Neural cell (in vitro differentiated cells): ENCODE data around the gene FYCO1. TPM values are rescaled to one million over a fixed set of nuclear protein-coding genes. Genes with fewer than 3 reads are reported as not detected.

Experiments
- H2AFZ ChIP-seq: fragments of 200-600, 300-800 bp; sonication (generic), shearing (Covaris generic); 2 replicates; pipeline ENCODE4 v1.6.0; 2014; ENCODE audit warnings: low read depth, mild to moderate bottlenecking, antibody characterized with exemption, low read length, moderate library complexity
- H3F3A ChIP-seq: fragments of 200-600 bp; shearing (Covaris generic); 2 replicates; pipeline ENCODE4 v1.6.1; 2016; ENCODE audit warnings: mild to moderate bottlenecking, moderate library complexity, mixed read lengths, antibody characterized with exemption, low read length; ENCODE audit not compliant: insufficient read depth, poor library complexity, severe bottlenecking
- H3K27ac ChIP-seq: fragments of 200-600, 300-800 bp; sonication (generic), shearing (Covaris generic); 2 replicates; pipeline ENCODE4 v1.5.1; 2014; ENCODE audit warnings: mild to moderate bottlenecking, low read length, moderate library complexity
- H3K27me3 ChIP-seq: fragments of 300-800, 200-600 bp; sonication (generic), shearing (Covaris generic); 2 replicates; pipeline ENCODE4 v1.6.0; 2014; ENCODE audit warnings: mild to moderate bottlenecking, low read depth, low read length, moderate library complexity; ENCODE audit not compliant: insufficient read depth
- H3K36me3 ChIP-seq: fragments of 300-800, 200-600 bp; sonication (generic), shearing (Covaris generic); 2 replicates; pipeline ENCODE4 v1.5.1; 2014; ENCODE audit warnings: mild to moderate bottlenecking, antibody characterized with exemption, low read length, moderate library complexity; ENCODE audit not compliant: insufficient read depth
- H3K4me2 ChIP-seq: fragments of 300-800, 200-600 bp; sonication (generic), shearing (Covaris generic); 2 replicates; pipeline ENCODE4 v1.6.0; 2014; ENCODE audit warnings: mild to moderate bottlenecking, low read length
- H3K4me3 ChIP-seq: fragments of 300-800, 200-600 bp; sonication (generic), shearing (Covaris generic); 2 replicates; pipeline ENCODE4 v1.5.1; 2014; ENCODE audit warnings: mild to moderate bottlenecking, low read length, moderate library complexity
- H3K79me2 ChIP-seq: fragments of 200-600 bp; shearing (Covaris generic); replicated peaks from 2 replicates; pipeline ENCODE4 v1.6.0; 2014; ENCODE audit warnings: mild to moderate bottlenecking, low read length, moderate library complexity; ENCODE audit not compliant: insufficient read depth
- H3K9ac ChIP-seq: fragments of 300-800, 200-600 bp; sonication (generic), shearing (Covaris generic); 2 replicates; pipeline ENCODE4 v1.6.1; 2016; ENCODE audit warnings: mild to moderate bottlenecking, low read length, mixed read lengths
- H3K9me2 ChIP-seq: fragments of 200-600 bp; shearing (Covaris generic); 2 replicates; pipeline ENCODE4 v1.6.1; 2016; ENCODE audit warnings: mild to moderate bottlenecking, low read length, mixed read lengths; ENCODE audit not compliant: insufficient read depth
- H3K9me3 ChIP-seq: fragments of 200-600, 300-800 bp; sonication (generic), shearing (Covaris generic); 2 replicates; pipeline ENCODE4 v1.6.1; 2016; ENCODE audit warnings: mild to moderate bottlenecking, mixed run types, low read length, moderate library complexity, mixed read lengths
- H4K20me1 ChIP-seq: fragments of 200-600 bp; shearing (Covaris generic); 2 replicates; pipeline ENCODE4 v1.6.1; 2016; ENCODE audit warnings: mild to moderate bottlenecking, mixed run types; ENCODE audit not compliant: insufficient read depth
- EP300 ChIP-seq: fragments of 450-650 bp; conservative IDR thresholded peaks from 2 replicates; pipeline ENCODE4 v1.6.1; 2014; ENCODE audit warnings: antibody characterized with exemption, mild to moderate bottlenecking, moderate library complexity; ENCODE audit not compliant: poor library complexity, severe bottlenecking
- EZH2 ChIP-seq: fragments of 200-600, 300-800 bp; shearing (Covaris generic), sonication (generic); IDR thresholded peaks from 2 replicates; pipeline ENCODE4 v1.6.1; 2014; ENCODE audit warnings: antibody characterized with exemption, low read length, borderline replicate concordance, mild to moderate bottlenecking; ENCODE audit not compliant: insufficient read depth, poor library complexity, severe bottlenecking
- MXI1 ChIP-seq: fragments of 450-650 bp; conservative IDR thresholded peaks from 2 replicates; pipeline ENCODE4 v1.6.1; 2014; ENCODE audit warnings: antibody characterized with exemption, mild to moderate bottlenecking; ENCODE audit not compliant: poor library complexity, severe bottlenecking
- POLR2AphosphoS5 ChIP-seq: IDR thresholded peaks from 2 replicates; pipeline ENCODE4 v1.6.1; 2012
- RAD21 ChIP-seq: fragments of 450-650 bp; conservative IDR thresholded peaks from 2 replicates; pipeline ENCODE4 v1.6.1; 2014; ENCODE audit warnings: antibody characterized with exemption, mild to moderate bottlenecking, moderate library complexity
- REST ChIP-seq: IDR thresholded peaks from 2 replicates; pipeline ENCODE4 v1.6.1; 2012; ENCODE audit warnings: borderline replicate concordance
- SMC3 ChIP-seq: fragments of 450-650 bp; conservative IDR thresholded peaks from 2 replicates; pipeline ENCODE4 v1.6.1; 2014; ENCODE audit warnings: antibody characterized with exemption, mild to moderate bottlenecking, moderate library complexity; ENCODE audit not compliant: poor library complexity
- TAF1 ChIP-seq: IDR thresholded peaks from 2 replicates; pipeline ENCODE4 v1.6.1; 2012; ENCODE audit warnings: low read depth
- polyA plus RNA-seq: library from polyadenylated mRNA; depleted of rRNA; stranded (reverse); fragments of >200 nt; gene quantifications from 2 replicates; pipeline ENCODE4 v1.2.3, GENCODE V29; 2014
- TF ChIP-seq, protein P1 (sequence below): fragments of 450-650 bp; IDR thresholded peaks from 2 replicates; pipeline ENCODE4 v1.5.1; 2014; ENCODE audit warnings: antibody characterized with exemption, mild to moderate bottlenecking, moderate library complexity; ENCODE audit not compliant: poor library complexity, severe bottlenecking

FYCO1 gene
- polyA plus RNA-seq, 1 donor from 2014 or later: 0.12 TPM

DNA sequence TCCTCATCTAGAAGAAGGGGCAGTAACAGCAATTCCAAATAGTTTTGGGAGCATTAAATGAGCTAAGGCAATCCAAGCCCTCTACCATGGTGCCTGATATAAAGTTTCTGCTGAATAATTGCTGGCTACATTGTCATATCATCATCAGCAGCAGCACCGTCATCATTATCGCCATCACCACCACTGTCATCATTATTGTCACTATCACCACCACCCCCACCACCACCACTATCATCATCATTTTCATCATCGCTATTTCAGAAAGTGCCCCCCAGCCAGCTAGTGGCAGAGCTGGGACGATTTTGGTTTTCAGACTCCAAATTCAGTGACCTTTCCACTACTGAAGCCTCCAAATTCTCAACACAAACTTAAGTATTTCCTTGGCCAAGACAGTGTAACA lies 16.6 kb upstream of the FYCO1 start:
- H3K27me3 ChIP-seq: no peaks in the 10 kb centered on the region
- no peaks in the 10 kb centered on the region for H4K20me1 ChIP-seq
- H3F3A ChIP-seq: no peaks in the 10 kb centered on the region
- H3K4me2 ChIP-seq: no peak overlapping the region
- H3K27ac ChIP-seq: no peak overlapping the region
- TF ChIP-seq TAF1: no peak
- TF ChIP-seq REST: no peak
- TF ChIP-seq SMC3: no peak
- no peak for TF ChIP-seq MXI1
- TF ChIP-seq, protein P1, sequence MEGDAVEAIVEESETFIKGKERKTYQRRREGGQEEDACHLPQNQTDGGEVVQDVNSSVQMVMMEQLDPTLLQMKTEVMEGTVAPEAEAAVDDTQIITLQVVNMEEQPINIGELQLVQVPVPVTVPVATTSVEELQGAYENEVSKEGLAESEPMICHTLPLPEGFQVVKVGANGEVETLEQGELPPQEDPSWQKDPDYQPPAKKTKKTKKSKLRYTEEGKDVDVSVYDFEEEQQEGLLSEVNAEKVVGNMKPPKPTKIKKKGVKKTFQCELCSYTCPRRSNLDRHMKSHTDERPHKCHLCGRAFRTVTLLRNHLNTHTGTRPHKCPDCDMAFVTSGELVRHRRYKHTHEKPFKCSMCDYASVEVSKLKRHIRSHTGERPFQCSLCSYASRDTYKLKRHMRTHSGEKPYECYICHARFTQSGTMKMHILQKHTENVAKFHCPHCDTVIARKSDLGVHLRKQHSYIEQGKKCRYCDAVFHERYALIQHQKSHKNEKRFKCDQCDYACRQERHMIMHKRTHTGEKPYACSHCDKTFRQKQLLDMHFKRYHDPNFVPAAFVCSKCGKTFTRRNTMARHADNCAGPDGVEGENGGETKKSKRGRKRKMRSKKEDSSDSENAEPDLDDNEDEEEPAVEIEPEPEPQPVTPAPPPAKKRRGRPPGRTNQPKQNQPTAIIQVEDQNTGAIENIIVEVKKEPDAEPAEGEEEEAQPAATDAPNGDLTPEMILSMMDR: no peak
- no peaks in the 10 kb centered on the region for H3K9me2 ChIP-seq
- H3K9me3 ChIP-seq: no peaks in the 10 kb centered on the region
- no peak overlapping the region for H3K9ac ChIP-seq
- no peaks in the 10 kb centered on the region for H3K36me3 ChIP-seq
- H3K79me2 ChIP-seq: no peaks in the 10 kb centered on the region
- no peak overlapping the region for H3K4me3 ChIP-seq
- no peak overlapping the region for H2AFZ ChIP-seq

DNA sequence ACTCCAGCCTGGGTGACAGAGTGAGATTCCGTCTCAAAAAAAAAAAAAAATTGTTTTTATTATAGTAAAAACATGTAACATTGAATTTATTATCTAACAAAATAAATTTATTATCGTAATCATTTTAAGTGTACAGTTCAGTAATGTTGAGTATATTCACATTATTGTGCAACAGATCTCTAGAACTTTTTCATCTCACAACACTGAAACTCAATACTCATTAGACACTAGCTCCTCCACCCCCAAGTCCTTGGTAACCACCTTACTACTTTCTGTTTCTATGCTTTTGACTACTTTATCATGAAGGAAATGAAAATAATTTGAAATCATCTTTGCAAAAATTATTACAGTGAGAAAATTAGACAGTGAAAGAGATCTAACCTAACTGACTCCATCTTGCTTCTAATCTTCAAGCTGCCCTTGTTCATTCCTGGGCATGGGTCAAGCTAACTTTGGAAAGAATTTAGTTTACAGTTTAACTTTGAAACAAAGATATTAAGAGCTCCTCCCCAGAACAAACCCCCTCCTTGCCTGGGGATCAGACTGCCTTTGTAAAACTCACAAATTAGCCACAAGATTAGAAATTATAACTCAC lies 15.0 kb upstream of the FYCO1 start:
- Histone ChIP-seq H3K9me2 (no peaks in the 10 kb centered on the region), H2AFZ (no peak overlapping the region), H3K27ac (no peak overlapping the region), H3K4me3 (no peak overlapping the region), H3K4me2 (no peak overlapping the region), H3K9me3 (no peaks in the 10 kb centered on the region), H4K20me1 (no peaks in the 10 kb centered on the region), H3K27me3 (no peaks in the 10 kb centered on the region), H3K79me2 (no peaks in the 10 kb centered on the region), H3K9ac (no peak overlapping the region), H3F3A (no peaks in the 10 kb centered on the region), H3K36me3 (no peaks in the 10 kb centered on the region)
- TF ChIP-seq TAF1 (no peak), EP300 (no peak), REST (no peak), EZH2 (no peak), POLR2AphosphoS5 (no peak), RAD21 (no peak), MXI1 (no peak), SMC3 (no peak)
- TF ChIP-seq, protein P1: no peak
